MCF 10A (cell line): ENCODE results near the gene ADNP2. TPM values are rescaled to one million over a fixed set of nuclear protein-coding genes. Genes with fewer than 3 reads are reported as not detected.

Experiments
- BruUV-seq: library from RNA; stranded (reverse); fragments of 400-500 nt; replicated peaks from 2 replicates; lab custom pipeline; 2021; lab: Mats Ljungman, UMichigan
- CTCF ChIA-PET: fragments of 300-600 bp; sonication (Branson Sonifier 250); formaldehyde crosslinking; extraction: SDS; loops from one replicate; lab custom pipeline; 2021; ENCODE audit warnings: antibody characterized with exemption, inconsistent platforms; lab: Yijun Ruan, JAX
- POLR2A ChIA-PET: fragments of 300-600, 350-650 bp; sonication (Branson Sonifier 250); formaldehyde crosslinking; extraction: SDS; loops from one replicate; lab custom pipeline; 2020; ENCODE audit warnings: antibody characterized with exemption, inconsistent platforms; lab: Yijun Ruan, JAX
- DNase-seq: peaks from one replicate; pipeline ENCODE4 v3.0.0-alpha.2; 2018; ENCODE audit not compliant: unreplicated experiment
- H3K27ac Mint-ChIP-seq: one replicate; pipeline ENCODE4 v1.8.0; 2022; ENCODE audit warnings: mild to moderate bottlenecking, low read depth, mixed read lengths; ENCODE audit not compliant: unreplicated experiment
- H3K27me3 Mint-ChIP-seq: one replicate; pipeline ENCODE4 v1.8.0; 2022; ENCODE audit warnings: mixed read lengths; ENCODE audit not compliant: insufficient read depth, unreplicated experiment
- H3K36me3 Mint-ChIP-seq: one replicate; pipeline ENCODE4 v1.8.0; 2022; ENCODE audit warnings: mild to moderate bottlenecking, moderate library complexity, mixed read lengths; ENCODE audit not compliant: insufficient read depth, unreplicated experiment
- H3K4me1 Mint-ChIP-seq: one replicate; pipeline ENCODE4 v1.8.0; 2022; ENCODE audit warnings: mixed read lengths; ENCODE audit not compliant: insufficient read depth, unreplicated experiment
- H3K4me3 Mint-ChIP-seq: one replicate; pipeline ENCODE4 v1.8.0; 2022; ENCODE audit warnings: mild to moderate bottlenecking, moderate library complexity, mixed read lengths; ENCODE audit not compliant: unreplicated experiment
- H3K9me3 Mint-ChIP-seq: one replicate; pipeline ENCODE4 v1.8.0; 2022; ENCODE audit warnings: mixed read lengths; ENCODE audit not compliant: unreplicated experiment
- CTCF ChIP-seq: fragments of 200-600 bp; IDR thresholded peaks from one replicate; pipeline ENCODE4 v1.8.0; 2022; ENCODE audit warnings: antibody characterized with exemption, mild to moderate bottlenecking; ENCODE audit not compliant: unreplicated experiment
- intact Hi-C: fragments of 100-400 bp; cut with micrococcal nuclease; formaldehyde crosslinking; loops from 2 replicates; pipeline ENCODE4 v1.14.1; 2022
- total RNA-seq: library from RNA; stranded (reverse); gene quantifications from 2 replicates; pipeline ENCODE4 v1.2.3, GENCODE V29; 2022

The ADNP2 gene
- total RNA-seq, 1 experiment from 2014 or later: 19.6 TPM

DNA sequence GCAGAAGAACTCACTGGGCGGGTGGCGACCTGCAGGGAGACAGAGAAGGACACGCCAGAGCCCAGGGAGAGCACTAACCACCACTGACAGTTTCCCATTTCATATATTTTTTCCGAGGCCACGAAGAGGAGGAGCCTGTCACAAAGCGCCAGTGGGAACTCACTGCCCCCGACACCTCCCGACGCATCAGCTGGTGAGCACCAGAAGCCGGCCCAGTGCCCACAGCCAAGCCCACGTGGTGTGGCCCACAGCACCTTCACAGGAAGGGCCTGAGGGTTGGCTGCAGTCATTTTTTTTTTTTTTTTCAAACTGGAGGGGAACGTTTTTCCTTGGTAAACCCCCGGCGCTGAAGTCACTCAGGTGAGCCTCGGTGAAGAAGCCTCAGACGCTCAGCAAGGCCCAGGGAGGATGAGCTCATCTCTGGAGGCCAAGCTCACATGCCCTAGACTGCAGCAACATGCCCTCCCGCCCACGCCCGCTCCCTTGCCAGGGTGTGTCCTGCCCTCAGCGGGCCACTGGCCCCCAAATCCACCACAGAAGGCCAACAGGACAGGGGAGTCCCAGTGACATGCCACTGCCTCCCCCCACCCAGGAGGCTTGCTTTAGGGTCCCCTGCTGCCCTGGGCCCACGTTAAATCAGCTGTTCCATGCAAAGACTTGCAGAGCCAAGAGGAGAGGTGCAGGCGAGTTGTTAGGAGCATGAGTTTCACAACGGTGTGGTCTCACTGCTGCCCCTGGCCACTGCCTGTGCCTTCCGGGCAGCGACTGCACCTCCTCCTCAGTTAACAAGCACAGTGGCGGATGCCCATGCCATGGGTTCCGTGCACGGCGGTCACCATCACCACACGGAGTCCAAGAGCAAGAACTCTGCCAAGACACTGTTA is 70.1 kb downstream of the ADNP2 start:
- BruUV-seq: no TSS peak
- Mint-ChIP-seq H3K4me3 (peak overlapping the region; percentile 6), H3K27me3 (no peaks in the 10 kb centered on the region), H3K4me1 (peaks cover 22% of the 10 kb centered on the region), H3K9me3 (no peaks in the 10 kb centered on the region), H3K27ac (no peak overlapping the region), H3K36me3 (peaks cover 12% of the 10 kb centered on the region)
- DNase-seq: peak; percentile 65
- ChIA-PET POLR2A (interaction anchor here (0.7 to 2.3 kb wide), 3 partner anchors 18 to 70 kb away, joined by 3 to 11 read pairs (median 4); no protein-coding TSS in a partner anchor), CTCF (interaction anchor here (0.9 to 5.5 kb wide), 6 partner anchors 9 to 78 kb away, joined by 3 to 36 read pairs (median 7); no protein-coding TSS in a partner anchor)
- intact Hi-C loops: no loop called here
- no peak for TF ChIP-seq CTCF

DNA sequence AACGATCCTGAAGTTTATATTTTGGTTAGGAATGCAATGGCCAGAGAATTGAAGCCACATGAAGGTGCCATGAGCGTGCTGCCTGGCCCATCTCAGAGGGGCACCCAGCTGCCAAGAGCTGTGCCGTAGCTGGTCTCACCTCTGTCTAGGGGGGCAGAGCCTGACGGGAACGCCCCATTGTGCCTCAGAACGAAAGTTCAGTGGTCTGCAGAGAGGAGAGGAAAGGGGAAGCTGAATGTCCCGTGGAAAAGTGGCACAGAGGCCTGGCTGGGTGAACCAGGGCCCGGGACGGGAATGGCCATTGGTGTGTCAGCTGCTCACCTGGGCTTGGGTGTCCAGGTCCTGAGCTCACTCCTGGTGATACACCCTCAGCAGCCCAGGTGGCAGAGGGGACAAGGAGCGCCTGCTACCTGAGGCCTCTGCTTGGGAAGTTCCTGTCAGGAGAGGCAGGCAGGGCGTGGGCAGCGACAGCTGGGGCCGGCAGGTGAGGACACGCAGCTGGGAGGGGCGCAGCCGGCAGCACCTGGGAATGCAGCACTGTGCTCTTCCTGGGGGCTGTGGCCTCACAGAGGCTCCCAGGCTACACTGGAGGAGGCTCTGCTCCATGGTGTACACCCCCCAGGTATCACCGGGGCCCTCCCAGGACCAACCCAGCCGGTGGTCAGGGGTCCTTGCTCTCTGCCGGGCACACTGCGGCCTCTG is 70.9 kb downstream of the ADNP2 start:
- Mint-ChIP-seq H3K36me3 (peaks cover 12% of the 10 kb centered on the region), H3K9me3 (no peaks in the 10 kb centered on the region), H3K27me3 (no peaks in the 10 kb centered on the region), H3K4me1 (peaks cover 22% of the 10 kb centered on the region), H3K4me3 (peak overlapping the region; percentile 6), H3K27ac (no peak overlapping the region)
- no TSS peak for BruUV-seq
- intact Hi-C loops: no loop called here
- POLR2A ChIA-PET: interaction anchor here (0.6 to 2.3 kb wide), 4 partner anchors 26 to 500 kb away, joined by 3 to 11 read pairs (median 5); partner anchors contain the start of gene PARD6G
- TF ChIP-seq CTCF: no peak
- CTCF ChIA-PET: interaction anchor here (0.8 to 5.5 kb wide), 8 partner anchors 10 to 77 kb away, joined by 3 to 36 read pairs (median 5); no protein-coding TSS in a partner anchor
- DNase-seq: peak; percentile 44

- Mint-ChIP-seq H3K4me1 (peaks cover 16% of the 10 kb centered on the region), H3K36me3 (peaks cover 6% of the 10 kb centered on the region), H3K27me3 (no peaks in the 10 kb centered on the region), H3K4me3 (no peak overlapping the region), H3K27ac (no peak overlapping the region), H3K9me3 (no peaks in the 10 kb centered on the region)
- no peak for TF ChIP-seq CTCF
- no peak for DNase-seq
- CTCF ChIA-PET: interaction anchor here (0.6 to 5.5 kb wide), 9 partner anchors 9 to 76 kb away, joined by 3 to 36 read pairs (median 6); no protein-coding TSS in a partner anchor
- POLR2A ChIA-PET: interaction anchor here (0.6 to 2.3 kb wide), 3 partner anchors 66 to 500 kb away, joined by 3 to 11 read pairs (median 6); partner anchors contain the start of gene PARD6G
- intact Hi-C loops: no loop called here
- BruUV-seq: no TSS peak
These were observed 71.9 kb downstream of the ADNP2 start for GRCh38 chr18:80180778-80181564.
